ENCODE results near the gene CACUL1.

CACUL1 gene

GRCh38 chr10:118633786-118634185, 121.0 kb downstream of the CACUL1 start:
- DNase-seq: no peak

DNA sequence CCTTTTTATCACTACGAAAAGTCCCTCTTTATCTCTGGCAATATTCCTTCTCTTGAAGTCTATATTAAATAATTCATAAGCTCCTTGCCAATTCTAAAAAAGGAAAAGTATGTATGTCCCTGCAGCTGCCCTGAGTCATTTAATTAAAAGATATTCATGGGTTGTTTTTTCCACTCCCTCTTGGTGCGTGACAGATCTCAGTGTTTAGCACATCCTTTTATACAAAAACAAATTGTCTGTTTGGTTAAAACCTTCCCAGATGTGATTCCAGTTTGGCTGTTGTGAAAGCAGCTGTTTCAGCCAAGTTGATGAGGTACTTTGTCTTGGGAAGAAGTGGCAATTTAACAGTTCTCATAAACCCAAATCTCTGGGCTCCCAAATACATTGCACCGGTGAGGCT, 125.6 kb downstream of the CACUL1 start:
- no peak for DNase-seq

DNA sequence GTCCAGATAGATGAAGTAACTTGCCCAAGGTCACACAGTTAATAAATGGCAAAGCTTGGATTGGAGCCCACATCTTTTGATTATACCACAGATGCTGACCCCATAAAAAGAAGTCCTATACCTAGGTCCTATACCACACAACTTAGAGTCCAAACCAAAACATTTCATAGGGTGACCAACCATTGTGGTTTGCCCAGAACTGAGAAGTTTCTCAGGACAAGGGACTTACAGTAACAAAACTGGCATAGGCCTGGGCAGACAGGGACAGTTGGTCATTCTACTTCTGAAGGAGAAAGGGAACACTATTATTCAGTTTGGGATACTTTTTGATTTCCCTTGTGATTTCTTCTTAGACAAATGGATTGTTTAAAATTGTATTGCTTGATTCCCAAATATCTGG, 126.4 kb downstream of the CACUL1 start:
- DNase-seq: no peak

- DNase-seq: no peak
These were observed 127.8 kb downstream of the CACUL1 start for GRCh38 chr10:118626953-118627352.
